Neural crest cell (in vitro differentiated cells): Measurements from ENCODE around the gene TOR1AIP2. TPM values are rescaled to one million over a fixed set of nuclear protein-coding genes. Genes with fewer than 3 reads are reported as not detected.

ENCODE experiments used
- DNase-seq: peaks from one replicate; pipeline ENCODE4 v3.0.0; 2021; ENCODE audit warnings: low read depth, mixed read lengths, low spot score
- H3K27ac Mint-ChIP-seq: one replicate; pipeline ENCODE4 v1.8.0; 2021; ENCODE audit warnings: mild to moderate bottlenecking, mixed read lengths; ENCODE audit not compliant: unreplicated experiment
- H3K27me3 Mint-ChIP-seq: 2 replicates; pipeline ENCODE4 v1.8.0; 2021; ENCODE audit warnings: low read depth, mild to moderate bottlenecking, mixed read lengths
- H3K36me3 Mint-ChIP-seq: 2 replicates; pipeline ENCODE4 v1.8.0; 2021; ENCODE audit warnings: low read depth, mild to moderate bottlenecking, mixed read lengths
- H3K4me1 Mint-ChIP-seq: 2 replicates; pipeline ENCODE4 v1.8.0; 2021; ENCODE audit warnings: mixed read lengths
- H3K4me3 Mint-ChIP-seq: one replicate; pipeline ENCODE4 v1.8.0; 2021; ENCODE audit warnings: mild to moderate bottlenecking, mixed read lengths
- H3K9me3 Mint-ChIP-seq: 2 replicates; pipeline ENCODE4 v1.8.0; 2021; ENCODE audit warnings: mixed read lengths
- total RNA-seq: library from RNA; stranded (reverse); gene quantifications from 2 replicates; pipeline ENCODE4 v1.2.1, GENCODE V29; 2021
- TF ChIP-seq, protein P1 (sequence below): fragments of 200-600 bp; sonication (generic); conservative IDR thresholded peaks from 2 replicates; pipeline ENCODE4 v1.5.0; 2021; ENCODE audit warnings: antibody characterized with exemption, mild to moderate bottlenecking

Gene TOR1AIP2
- total RNA-seq, 1 donor from 2014 or later: 76.2 TPM

DNA sequence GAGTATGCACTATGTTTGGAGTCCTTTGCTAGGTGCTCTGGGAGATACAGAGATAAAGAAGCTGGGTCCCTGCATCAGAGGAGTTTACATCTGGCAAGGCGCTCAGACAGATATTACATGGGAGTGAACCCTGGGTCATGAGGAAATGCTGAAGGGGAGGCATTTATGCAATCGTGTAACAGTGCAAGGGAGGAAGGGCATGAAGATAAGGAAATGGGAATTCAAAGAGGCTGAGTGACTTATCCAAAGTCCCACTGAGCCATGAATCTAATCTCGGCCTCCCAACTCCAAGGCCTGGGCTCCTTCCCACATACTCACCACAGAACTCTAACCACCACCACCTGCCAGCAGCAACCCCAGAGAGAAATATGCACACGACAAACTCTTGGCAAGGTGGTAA, 82.9 kb downstream of the TOR1AIP2 start:
- no peak for DNase-seq
- no peaks in the 10 kb centered on the region for H3K36me3 Mint-ChIP-seq
- no peaks in the 10 kb centered on the region for H3K27me3 Mint-ChIP-seq
- H3K27ac Mint-ChIP-seq: no peak overlapping the region
- H3K9me3 Mint-ChIP-seq: no peaks in the 10 kb centered on the region
- no peak overlapping the region for H3K4me3 Mint-ChIP-seq
- TF ChIP-seq, protein P1, sequence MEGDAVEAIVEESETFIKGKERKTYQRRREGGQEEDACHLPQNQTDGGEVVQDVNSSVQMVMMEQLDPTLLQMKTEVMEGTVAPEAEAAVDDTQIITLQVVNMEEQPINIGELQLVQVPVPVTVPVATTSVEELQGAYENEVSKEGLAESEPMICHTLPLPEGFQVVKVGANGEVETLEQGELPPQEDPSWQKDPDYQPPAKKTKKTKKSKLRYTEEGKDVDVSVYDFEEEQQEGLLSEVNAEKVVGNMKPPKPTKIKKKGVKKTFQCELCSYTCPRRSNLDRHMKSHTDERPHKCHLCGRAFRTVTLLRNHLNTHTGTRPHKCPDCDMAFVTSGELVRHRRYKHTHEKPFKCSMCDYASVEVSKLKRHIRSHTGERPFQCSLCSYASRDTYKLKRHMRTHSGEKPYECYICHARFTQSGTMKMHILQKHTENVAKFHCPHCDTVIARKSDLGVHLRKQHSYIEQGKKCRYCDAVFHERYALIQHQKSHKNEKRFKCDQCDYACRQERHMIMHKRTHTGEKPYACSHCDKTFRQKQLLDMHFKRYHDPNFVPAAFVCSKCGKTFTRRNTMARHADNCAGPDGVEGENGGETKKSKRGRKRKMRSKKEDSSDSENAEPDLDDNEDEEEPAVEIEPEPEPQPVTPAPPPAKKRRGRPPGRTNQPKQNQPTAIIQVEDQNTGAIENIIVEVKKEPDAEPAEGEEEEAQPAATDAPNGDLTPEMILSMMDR: no peak
- H3K4me1 Mint-ChIP-seq: no peaks in the 10 kb centered on the region

DNA sequence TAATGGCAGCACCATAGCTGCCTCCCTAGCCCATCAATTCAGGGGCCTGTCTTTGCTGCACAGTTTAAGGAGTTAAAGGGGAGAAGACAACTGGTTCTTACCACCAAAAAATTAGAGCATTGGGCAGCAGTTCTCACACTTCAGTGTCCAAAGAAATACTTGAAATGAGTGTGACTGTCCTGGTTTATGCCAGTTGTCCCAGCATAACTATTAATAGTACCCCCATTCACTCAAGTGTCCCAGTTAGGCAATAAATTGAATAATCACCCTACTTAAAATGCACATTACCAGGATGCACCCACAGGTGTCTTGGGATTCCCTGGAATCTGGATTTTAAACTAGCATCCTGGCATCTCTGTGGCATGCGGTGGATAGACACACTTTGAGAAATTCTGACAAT, 83.5 kb downstream of the TOR1AIP2 start:
- Mint-ChIP-seq H3K36me3 (no peaks in the 10 kb centered on the region), H3K27ac (no peak overlapping the region), H3K4me1 (no peaks in the 10 kb centered on the region), H3K9me3 (no peaks in the 10 kb centered on the region), H3K27me3 (no peaks in the 10 kb centered on the region), H3K4me3 (no peak overlapping the region)
- TF ChIP-seq, protein P1: no peak
- DNase-seq: no peak

DNA sequence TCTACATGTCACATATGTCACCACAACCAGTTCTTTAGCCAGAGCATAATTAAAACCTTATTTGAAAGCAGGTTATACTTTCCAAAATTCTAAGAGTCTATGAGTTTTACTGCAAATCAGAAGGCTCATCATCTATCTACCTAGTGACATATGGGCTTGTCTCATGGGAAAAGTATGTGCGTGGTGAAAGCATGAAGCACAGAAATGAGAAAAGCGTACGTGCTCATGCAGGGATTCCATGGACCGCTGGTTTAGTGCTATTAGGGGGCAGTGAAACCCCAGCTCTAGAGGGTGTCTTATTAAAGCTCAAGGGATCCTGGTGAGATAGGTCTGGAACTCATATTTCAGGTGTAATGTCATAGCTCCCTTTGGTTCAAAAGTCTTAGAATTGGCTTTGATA, 84.3 kb downstream of the TOR1AIP2 start:
- DNase-seq: no peak
- no peaks in the 10 kb centered on the region for H3K9me3 Mint-ChIP-seq
- no peaks in the 10 kb centered on the region for H3K36me3 Mint-ChIP-seq
- H3K4me1 Mint-ChIP-seq: no peaks in the 10 kb centered on the region
- H3K4me3 Mint-ChIP-seq: no peak overlapping the region
- no peak overlapping the region for H3K27ac Mint-ChIP-seq
- TF ChIP-seq, protein P1: no peak
- H3K27me3 Mint-ChIP-seq: peaks cover 3% of the 10 kb centered on the region

Other genes with a start within 250 kb of the TOR1AIP2 start
- gene FAM163A, start 134.5 kb downstream of the TOR1AIP2 start, total RNA-seq: not detected in 2 replicates
- 21.5 and 22.1 TPM in 2 replicates for gene TOR1AIP1, start 4.5 kb upstream of the TOR1AIP2 start, total RNA-seq
- 44.8 and 50.1 TPM in 2 replicates for gene CEP350, start 77.0 kb upstream of the TOR1AIP2 start, total RNA-seq